PFSK-1 (cell line): ENCODE data around the gene EHBP1L1.

Experiments
- FOXP2 ChIP-seq: optimal IDR thresholded peaks from 2 replicates; pipeline ENCODE3; 2011; ENCODE audit warnings: borderline replicate concordance, control low read depth, inconsistent platforms; ENCODE audit not compliant: insufficient read depth; ENCODE audit errors: extremely low read length, extremely low read depth
- POLR2AphosphoS5 ChIP-seq: IDR thresholded peaks from 2 replicates; pipeline ENCODE4 v1.6.1; 2012; ENCODE audit warnings: low read depth, mild to moderate bottlenecking, control low read depth, low read length, moderate library complexity
- REST ChIP-seq, 2 experiments: IDR thresholded peaks; 2 replicates each; pipeline versions ENCODE4 v1.6.1 to v1.8.0; 2011 to 2012; ENCODE audit warnings: low read depth in 2 of 2, low read length in 2 of 2, control low read depth in 1 of 2, inconsistent platforms in 1 of 2, mild to moderate bottlenecking in 1 of 2, moderate library complexity in 1 of 2; ENCODE audit not compliant: insufficient read depth in 1 of 2
- SIN3A ChIP-seq: IDR thresholded peaks from 2 replicates; pipeline ENCODE4 v1.6.1; 2012; ENCODE audit warnings: mild to moderate bottlenecking, low read length, moderate library complexity, borderline replicate concordance; ENCODE audit not compliant: insufficient read depth
- TAF1 ChIP-seq: IDR thresholded peaks from 2 replicates; pipeline ENCODE4 v1.6.1; 2012; ENCODE audit warnings: low read length, control low read depth, borderline replicate concordance; ENCODE audit not compliant: insufficient read depth

Gene EHBP1L1

GRCh38 chr11:65530157-65530496 is 45.7 kb upstream of the EHBP1L1 start:
- TF ChIP-seq REST (IDR thresholded peaks at IDR 0.05; ENCODE audit: insufficient read depth in 1 of 2, low read depth in 2 of 2, low read length in 2 of 2), result no peak
- TF ChIP-seq POLR2AphosphoS5, result no peak
- TF ChIP-seq SIN3A, result no peak
- TF ChIP-seq TAF1, result no peak
- TF ChIP-seq FOXP2, result no peak

DNA sequence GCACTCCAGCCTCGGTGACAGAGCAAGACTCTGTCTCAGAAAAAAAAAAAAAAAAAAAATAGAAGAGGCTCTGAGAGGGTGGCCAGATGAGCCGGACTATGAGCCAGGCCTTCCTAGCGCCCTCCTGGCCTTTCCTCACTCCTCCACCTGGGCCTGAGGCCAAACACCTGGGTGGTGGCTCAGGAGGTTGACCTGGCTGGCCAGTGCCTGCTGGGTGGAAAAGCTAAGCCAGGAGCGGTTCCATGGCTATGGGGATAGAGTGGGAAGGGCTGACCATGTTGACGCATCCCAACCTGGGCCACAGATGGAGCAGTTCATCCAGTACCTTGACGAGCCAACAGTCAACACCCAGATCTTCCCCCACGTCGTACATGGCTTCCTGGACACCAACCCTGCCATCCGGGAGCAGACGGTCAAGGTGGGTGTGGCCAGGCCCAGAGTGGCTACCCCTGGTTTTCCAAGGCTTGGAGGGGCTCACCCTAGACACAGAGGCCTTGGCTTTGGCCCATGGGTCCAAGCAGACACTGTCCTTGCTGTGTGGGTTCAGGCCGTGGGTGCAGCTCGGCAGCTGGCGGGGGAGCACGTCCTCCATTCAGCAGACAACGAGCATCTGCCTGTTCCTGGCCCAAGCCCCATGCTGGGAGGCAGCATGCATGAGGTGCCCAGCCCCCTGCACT is 43.3 kb upstream of the EHBP1L1 start:
- TF ChIP-seq TAF1 (no peak), FOXP2 (no peak), POLR2AphosphoS5 (no peak), SIN3A (no peak), REST (IDR thresholded peaks at IDR 0.05; ENCODE audit: insufficient read depth in 1 of 2, low read depth in 2 of 2, low read length in 2 of 2) (no peak)

DNA sequence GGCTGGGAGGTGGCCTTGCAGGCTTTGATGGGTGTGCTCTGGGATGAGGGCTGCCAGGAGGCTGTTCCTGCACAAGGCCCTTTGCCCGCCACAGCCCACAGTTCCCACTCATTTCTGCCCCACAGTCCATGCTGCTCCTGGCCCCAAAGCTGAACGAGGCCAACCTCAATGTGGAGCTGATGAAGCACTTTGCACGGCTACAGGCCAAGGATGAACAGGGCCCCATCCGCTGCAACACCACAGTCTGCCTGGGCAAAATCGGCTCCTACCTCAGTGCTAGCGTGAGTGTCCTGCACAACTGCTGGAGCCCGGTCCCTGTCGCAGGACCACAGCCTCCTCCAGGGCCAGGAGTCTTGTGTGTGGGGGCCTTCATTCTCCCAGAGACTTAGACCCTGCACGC is 40.8 kb upstream of the EHBP1L1 start:
- TF ChIP-seq TAF1 (no peak), POLR2AphosphoS5 (no peak), SIN3A (no peak), REST (IDR thresholded peaks at IDR 0.05; ENCODE audit: insufficient read depth in 1 of 2, low read depth in 2 of 2, low read length in 2 of 2) (no peak), FOXP2 (no peak)

DNA sequence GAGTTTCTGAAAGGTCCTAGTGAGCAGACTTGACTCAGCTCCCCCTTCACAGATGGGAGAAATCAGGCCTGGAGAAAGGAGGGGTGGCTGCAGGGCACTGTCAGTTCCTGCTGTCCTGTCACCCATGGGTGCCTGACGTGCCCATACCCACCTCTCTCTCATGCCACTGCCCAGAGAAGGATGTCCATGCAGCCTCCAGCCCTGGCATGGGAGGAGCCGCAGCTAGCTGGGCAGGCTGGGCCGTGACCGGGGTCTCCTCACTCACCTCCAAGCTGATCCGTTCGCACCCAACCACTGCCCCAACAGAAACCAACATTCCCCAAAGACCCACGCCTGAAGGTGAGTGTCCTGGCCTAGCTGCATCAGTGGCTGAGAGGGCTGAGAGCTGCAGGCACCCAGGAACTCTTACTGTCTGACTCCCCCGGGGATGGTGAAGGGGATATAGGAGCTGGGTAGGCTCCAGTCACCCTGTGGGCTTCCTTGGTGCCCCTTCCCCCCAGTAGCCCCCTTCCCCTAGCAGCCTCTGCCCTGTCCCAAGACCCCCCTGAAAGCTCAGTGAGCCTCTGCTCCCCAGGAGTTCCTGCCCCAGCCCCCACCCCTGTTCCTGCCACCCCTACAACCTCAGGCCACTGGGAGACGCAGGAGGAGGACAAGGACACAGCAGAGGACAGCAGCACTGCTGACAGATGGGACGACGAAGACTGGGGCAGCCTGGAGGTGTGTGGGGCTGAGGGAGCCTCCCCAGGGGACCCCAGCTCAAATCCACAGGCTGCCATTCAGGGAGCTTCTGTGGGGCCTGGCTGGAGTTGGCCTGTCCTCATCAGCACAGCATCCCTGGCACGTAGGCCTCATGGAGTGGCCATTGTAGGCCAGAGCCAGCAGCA is 39.2 kb upstream of the EHBP1L1 start:
- no peak for TF ChIP-seq REST (IDR thresholded peaks at IDR 0.05; ENCODE audit: insufficient read depth in 1 of 2, low read depth in 2 of 2, low read length in 2 of 2)
- no peak for TF ChIP-seq POLR2AphosphoS5
- TF ChIP-seq SIN3A, result no peak
- TF ChIP-seq FOXP2, result no peak
- no peak for TF ChIP-seq TAF1

- no peak for TF ChIP-seq SIN3A
- TF ChIP-seq POLR2AphosphoS5, result no peak; the same call in 1 of the 2 replicates
- no peak for TF ChIP-seq REST (IDR thresholded peaks at IDR 0.05; ENCODE audit: insufficient read depth in 1 of 2, low read depth in 2 of 2, low read length in 2 of 2)
- no peak for TF ChIP-seq FOXP2
- no peak for TF ChIP-seq TAF1
Measured at GRCh38 chr11:65537296-65537597, 38.6 kb upstream of the EHBP1L1 start.
